GM06990 (cell line): ENCODE measurements around the gene SLC25A23.

Experiments
- DNase-seq: peaks from one replicate; pipeline ENCODE4 v3.0.0-alpha.2; 2011; ENCODE audit not compliant: insufficient read length; ENCODE audit errors: extremely low read depth
- H3K27me3 ChIP-seq: replicated peaks from 2 replicates; pipeline ENCODE4 v1.6.0; 2011; ENCODE audit warnings: low read length; ENCODE audit not compliant: control insufficient read depth, insufficient read depth
- H3K36me3 ChIP-seq: 2 replicates; pipeline ENCODE4 v1.5.1; 2011; ENCODE audit warnings: low read length; ENCODE audit not compliant: control insufficient read depth, insufficient read depth
- H3K4me3 ChIP-seq: replicated peaks from 2 replicates; pipeline ENCODE4 v1.5.1; 2011; ENCODE audit warnings: low read depth, mild to moderate bottlenecking, control low read depth, low read length
- TF ChIP-seq, protein P1 (sequence below): IDR thresholded peaks from 2 replicates; pipeline ENCODE4 v1.5.1; 2011; ENCODE audit warnings: low read length, control low read depth, mild to moderate bottlenecking, inconsistent platforms; ENCODE audit not compliant: insufficient read depth, poor library complexity, severe bottlenecking

The SLC25A23 gene

DNA sequence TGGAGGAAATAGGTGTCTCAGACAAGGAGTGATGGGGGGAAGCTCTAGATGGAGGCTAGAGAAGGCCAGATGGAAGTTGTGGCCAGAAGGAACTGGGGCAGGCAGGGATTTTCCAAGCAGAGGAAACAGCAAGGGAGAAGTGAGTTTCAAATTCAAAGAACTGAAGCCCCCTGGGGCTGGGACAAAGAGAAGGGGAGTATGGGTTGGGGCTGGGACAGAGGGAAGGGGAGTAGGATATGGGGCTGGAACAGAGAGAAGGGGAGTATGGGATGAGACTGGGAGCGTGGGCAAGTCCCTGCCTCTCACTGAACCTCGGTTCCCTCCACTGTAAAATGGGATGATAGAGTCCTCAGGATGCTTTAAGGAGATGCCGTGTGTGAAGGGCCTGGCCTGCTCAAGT lies 64.8 kb downstream of the SLC25A23 start:
- DNase-seq: no peak
- TF ChIP-seq, protein P1, sequence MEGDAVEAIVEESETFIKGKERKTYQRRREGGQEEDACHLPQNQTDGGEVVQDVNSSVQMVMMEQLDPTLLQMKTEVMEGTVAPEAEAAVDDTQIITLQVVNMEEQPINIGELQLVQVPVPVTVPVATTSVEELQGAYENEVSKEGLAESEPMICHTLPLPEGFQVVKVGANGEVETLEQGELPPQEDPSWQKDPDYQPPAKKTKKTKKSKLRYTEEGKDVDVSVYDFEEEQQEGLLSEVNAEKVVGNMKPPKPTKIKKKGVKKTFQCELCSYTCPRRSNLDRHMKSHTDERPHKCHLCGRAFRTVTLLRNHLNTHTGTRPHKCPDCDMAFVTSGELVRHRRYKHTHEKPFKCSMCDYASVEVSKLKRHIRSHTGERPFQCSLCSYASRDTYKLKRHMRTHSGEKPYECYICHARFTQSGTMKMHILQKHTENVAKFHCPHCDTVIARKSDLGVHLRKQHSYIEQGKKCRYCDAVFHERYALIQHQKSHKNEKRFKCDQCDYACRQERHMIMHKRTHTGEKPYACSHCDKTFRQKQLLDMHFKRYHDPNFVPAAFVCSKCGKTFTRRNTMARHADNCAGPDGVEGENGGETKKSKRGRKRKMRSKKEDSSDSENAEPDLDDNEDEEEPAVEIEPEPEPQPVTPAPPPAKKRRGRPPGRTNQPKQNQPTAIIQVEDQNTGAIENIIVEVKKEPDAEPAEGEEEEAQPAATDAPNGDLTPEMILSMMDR: no peak
- H3K27me3 ChIP-seq: no peaks in the 10 kb centered on the region
- H3K36me3 ChIP-seq: peaks cover 2% of the 10 kb centered on the region; the same call in 1 of the 2 replicates
- H3K4me3 ChIP-seq: no peak overlapping the region

DNA sequence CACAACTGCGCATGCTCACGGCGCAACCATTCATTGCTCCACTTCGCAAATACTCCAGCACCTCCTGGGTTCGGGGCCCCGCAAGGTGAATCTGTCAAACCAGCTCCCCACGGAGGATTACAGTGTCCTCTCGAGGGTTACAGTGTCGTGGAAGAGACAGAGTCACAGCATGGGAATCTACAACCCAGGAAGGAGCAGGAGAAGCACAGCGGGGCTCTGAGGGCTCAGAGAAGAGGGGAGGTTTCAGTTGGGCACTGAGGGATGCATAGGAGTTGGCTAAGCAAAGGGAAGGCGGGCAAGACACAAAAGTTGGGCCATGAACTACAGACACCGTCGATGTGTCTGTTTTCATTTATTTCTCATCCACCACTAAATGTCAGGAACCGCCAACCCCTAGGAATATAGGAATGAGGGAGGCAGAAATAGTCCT lies 65.6 kb downstream of the SLC25A23 start:
- peak overlapping the region; percentile 87 for H3K4me3 ChIP-seq
- TF ChIP-seq, protein P1: no peak
- DNase-seq: no peak
- H3K36me3 ChIP-seq: peaks cover 6% of the 10 kb centered on the region
- no peaks in the 10 kb centered on the region for H3K27me3 ChIP-seq

DNA sequence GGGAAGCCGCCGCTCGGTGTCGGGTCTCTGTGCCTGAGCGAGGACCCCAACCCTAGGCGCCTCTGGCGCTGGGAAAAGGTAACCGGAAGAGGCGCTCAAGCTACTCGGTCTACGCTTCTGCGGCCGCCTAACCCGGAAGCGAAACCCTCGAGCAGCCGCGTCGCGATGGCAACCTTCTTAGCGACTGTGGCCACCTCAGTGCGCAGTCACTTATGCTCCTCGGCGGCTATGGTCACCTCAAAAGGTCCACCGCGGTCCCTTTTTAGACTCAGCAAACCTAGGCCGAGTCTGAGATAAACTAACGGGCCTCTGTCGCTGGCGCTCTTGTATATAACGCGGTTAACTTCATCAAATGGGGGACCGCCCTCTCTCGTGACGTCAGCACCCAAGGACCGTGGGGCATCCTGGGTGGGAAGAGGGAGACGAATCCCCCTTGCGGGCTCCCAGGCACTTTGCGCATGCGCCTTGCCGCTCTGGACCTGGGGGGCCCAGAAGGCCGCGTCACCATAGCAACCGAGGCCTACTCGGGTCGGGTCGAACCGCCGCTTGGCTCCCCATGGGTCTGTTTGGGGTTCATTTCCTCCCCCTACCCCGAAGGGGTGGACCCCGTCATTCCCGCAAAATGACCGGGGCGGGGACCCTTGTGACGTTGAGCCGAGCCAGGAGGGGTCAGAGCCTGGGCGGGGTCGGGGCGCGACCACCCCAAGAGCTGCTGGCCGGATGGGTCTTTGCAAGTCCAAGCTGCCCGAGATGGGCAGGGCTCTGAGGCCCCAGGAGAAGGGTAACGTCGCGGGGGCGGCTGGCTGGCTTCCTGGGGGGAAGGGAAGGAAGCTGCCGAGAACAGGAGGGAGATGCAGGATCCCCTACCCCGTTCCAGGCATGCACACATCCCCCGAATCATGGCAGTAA lies 66.3 kb downstream of the SLC25A23 start, which contains the start of gene GTF2F1:
Gene GTF2F1 (minus strand): TSS at position 91 of the 909 bp plus-strand sequence. CDS start 169 bp downstream, outside the sequence.
- TF ChIP-seq, protein P1: peak; percentile 24
- peak within 1 kb of the TSS; percentile 87 for H3K4me3 ChIP-seq
- peaks cover 11% of the 10 kb centered on the region for H3K36me3 ChIP-seq
- no peaks in the 10 kb centered on the region for H3K27me3 ChIP-seq
- DNase-seq: peak; percentile 92

DNA sequence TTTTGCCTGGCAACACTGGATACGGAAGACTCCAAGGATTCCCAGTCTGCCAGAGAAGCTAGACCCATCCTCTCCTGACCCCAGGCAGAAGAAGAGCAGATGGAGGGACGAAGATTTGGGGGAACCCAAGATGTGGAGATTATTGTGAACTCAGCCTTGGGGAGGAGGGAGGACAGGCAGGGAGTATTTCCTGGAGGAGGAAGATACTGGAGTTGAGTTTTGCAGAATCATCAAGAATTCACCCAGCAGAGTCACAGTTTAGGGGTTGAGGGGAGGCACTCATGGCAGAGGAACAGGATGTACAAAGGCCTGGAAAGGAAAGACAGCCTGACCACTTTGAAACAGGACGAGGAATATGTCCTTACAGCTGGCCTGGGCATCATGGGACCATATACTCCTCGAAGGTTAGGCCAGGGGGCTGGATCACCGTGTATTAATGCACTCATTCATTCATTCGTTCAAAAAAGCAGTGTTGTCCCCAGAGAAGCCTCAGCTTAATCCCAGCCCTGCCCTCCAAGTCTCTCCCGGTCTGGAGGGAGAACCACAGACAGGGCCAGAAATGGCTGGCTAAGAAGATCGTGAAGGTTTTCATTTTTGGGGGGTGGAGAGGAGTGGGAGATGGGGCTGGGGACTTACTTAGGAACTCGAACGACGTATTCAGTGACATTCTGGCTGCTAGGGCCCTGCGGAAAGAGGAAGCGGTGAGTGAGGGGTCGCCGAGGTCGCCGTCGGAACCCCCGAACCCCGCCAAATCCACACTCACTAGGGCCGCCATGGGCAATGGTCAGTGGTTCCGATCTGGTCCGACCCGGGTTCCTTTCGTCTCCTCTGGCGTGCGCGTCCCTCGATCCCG lies 67.1 kb downstream of the SLC25A23 start:
- Histone ChIP-seq H3K27me3 (no peaks in the 10 kb centered on the region), H3K4me3 (peak overlapping the region; percentile 87), H3K36me3 (peaks cover 17% of the 10 kb centered on the region)
- no peak for DNase-seq
- TF ChIP-seq, protein P1: no peak
